T-helper 1 cell treated with Interleukin-12 subunit alpha and Interleukin-12 subunit beta and Interleukin-4 antibody, amounts not matched to agents 30 μg/mL and 1 μg/mL, for 36 hours (primary cell): ENCODE data around the gene OLR1.

Experiments used
- H3K27ac Mint-ChIP-seq: one replicate; pipeline ENCODE4 v1.8.0; 2021; ENCODE audit warnings: mild to moderate bottlenecking, mixed read lengths
- H3K27me3 Mint-ChIP-seq: one replicate; pipeline ENCODE4 v1.8.0; 2021; ENCODE audit warnings: low read depth, mixed read lengths
- H3K36me3 Mint-ChIP-seq: one replicate; pipeline ENCODE4 v1.8.0; 2021; ENCODE audit warnings: low read depth, mixed read lengths
- H3K4me1 Mint-ChIP-seq: one replicate; pipeline ENCODE4 v1.8.0; 2021; ENCODE audit warnings: low read depth, mixed read lengths
- H3K4me3 Mint-ChIP-seq: one replicate; pipeline ENCODE4 v1.8.0; 2021; ENCODE audit warnings: mild to moderate bottlenecking, moderate library complexity, mixed read lengths
- H3K9me3 Mint-ChIP-seq: one replicate; pipeline ENCODE4 v1.8.0; 2021; ENCODE audit warnings: mixed read lengths

OLR1 gene

GRCh38 chr12:10151621-10152020 is 20.3 kb downstream of the OLR1 start:
- H3K4me3 Mint-ChIP-seq = no peak overlapping the region
- peaks cover 9% of the 10 kb centered on the region for H3K4me1 Mint-ChIP-seq
- peaks cover 47% of the 10 kb centered on the region for H3K27me3 Mint-ChIP-seq
- H3K9me3 Mint-ChIP-seq = peaks cover 5% of the 10 kb centered on the region
- H3K36me3 Mint-ChIP-seq = no peaks in the 10 kb centered on the region
- no peak overlapping the region for H3K27ac Mint-ChIP-seq

GRCh38 chr12:10147714-10148403 is 24.1 kb downstream of the OLR1 start:
- peaks cover 5% of the 10 kb centered on the region for H3K9me3 Mint-ChIP-seq
- no peaks in the 10 kb centered on the region for H3K4me1 Mint-ChIP-seq
- peaks cover 54% of the 10 kb centered on the region for H3K27me3 Mint-ChIP-seq
- no peak overlapping the region for H3K27ac Mint-ChIP-seq
- no peak overlapping the region for H3K4me3 Mint-ChIP-seq
- no peaks in the 10 kb centered on the region for H3K36me3 Mint-ChIP-seq

- Mint-ChIP-seq H3K4me3 (no peak overlapping the region), H3K4me1 (peaks cover 2% of the 10 kb centered on the region), H3K36me3 (no peaks in the 10 kb centered on the region), H3K27me3 (peaks cover 45% of the 10 kb centered on the region), H3K9me3 (peaks cover 5% of the 10 kb centered on the region), H3K27ac (no peak overlapping the region)
Observed at GRCh38 chr12:10142976-10143589, 28.8 kb downstream of the OLR1 start.

- no peaks in the 10 kb centered on the region for H3K36me3 Mint-ChIP-seq
- peaks cover 4% of the 10 kb centered on the region for H3K4me1 Mint-ChIP-seq
- H3K4me3 Mint-ChIP-seq = no peak overlapping the region
- H3K27ac Mint-ChIP-seq = no peak overlapping the region
- no peaks in the 10 kb centered on the region for H3K9me3 Mint-ChIP-seq
- peaks cover 42% of the 10 kb centered on the region for H3K27me3 Mint-ChIP-seq
Observed at GRCh38 chr12:10140001-10140400, 31.9 kb downstream of the OLR1 start.

- Mint-ChIP-seq H3K27ac (no peak overlapping the region), H3K4me3 (no peak overlapping the region), H3K36me3 (no peaks in the 10 kb centered on the region), H3K9me3 (no peaks in the 10 kb centered on the region), H3K27me3 (peaks cover 26% of the 10 kb centered on the region), H3K4me1 (peaks cover 4% of the 10 kb centered on the region)
Observed at GRCh38 chr12:10136637-10137205, 35.2 kb downstream of the OLR1 start.

GRCh38 chr12:10135126-10135525 is 36.8 kb downstream of the OLR1 start:
- H3K9me3 Mint-ChIP-seq = no peaks in the 10 kb centered on the region
- peaks cover 32% of the 10 kb centered on the region for H3K27me3 Mint-ChIP-seq
- no peak overlapping the region for H3K27ac Mint-ChIP-seq

GRCh38 chr12:10132850-10133370 is 39.0 kb downstream of the OLR1 start:
- Mint-ChIP-seq H3K27ac (no peak overlapping the region), H3K27me3 (peaks cover 41% of the 10 kb centered on the region), H3K4me3 (no peak overlapping the region), H3K4me1 (peaks cover 8% of the 10 kb centered on the region), H3K9me3 (no peaks in the 10 kb centered on the region), H3K36me3 (no peaks in the 10 kb centered on the region)

More at GRCh38 chr12:10135126-10135525, 36.8 kb downstream of the OLR1 start:
- H3K4me1 Mint-ChIP-seq = peaks cover 6% of the 10 kb centered on the region
- H3K36me3 Mint-ChIP-seq = no peaks in the 10 kb centered on the region
- no peak overlapping the region for H3K4me3 Mint-ChIP-seq

- H3K9me3 Mint-ChIP-seq = no peaks in the 10 kb centered on the region
- H3K27ac Mint-ChIP-seq = no peak overlapping the region
- H3K36me3 Mint-ChIP-seq = no peaks in the 10 kb centered on the region
Observed at GRCh38 chr12:10131111-10131690, 40.7 kb downstream of the OLR1 start.

GRCh38 chr12:10130042-10130441 is 41.9 kb downstream of the OLR1 start, which contains the start of gene CLEC7A:
Gene CLEC7A, minus strand, starts transcription at chr12:10130199. Its CDS starts 117 bp downstream, at chr12:10130082.
- no peaks in the 10 kb centered on the region for H3K36me3 Mint-ChIP-seq
- peaks cover 56% of the 10 kb centered on the region for H3K27me3 Mint-ChIP-seq
- no peak within 1 kb of the TSS for H3K27ac Mint-ChIP-seq
- H3K4me1 Mint-ChIP-seq = peaks cover 6% of the 10 kb centered on the region
- no peak within 1 kb of the TSS for H3K4me3 Mint-ChIP-seq
- H3K9me3 Mint-ChIP-seq = no peaks in the 10 kb centered on the region

More at GRCh38 chr12:10131111-10131690, 40.7 kb downstream of the OLR1 start:
- no peak overlapping the region for H3K4me3 Mint-ChIP-seq
- peaks cover 44% of the 10 kb centered on the region for H3K27me3 Mint-ChIP-seq
- H3K4me1 Mint-ChIP-seq = peaks cover 6% of the 10 kb centered on the region

GRCh38 chr12:10128687-10129086 is 43.2 kb downstream of the OLR1 start:
- H3K27ac Mint-ChIP-seq = no peak overlapping the region
- H3K4me1 Mint-ChIP-seq = peaks cover 6% of the 10 kb centered on the region
- H3K36me3 Mint-ChIP-seq = no peaks in the 10 kb centered on the region
- H3K9me3 Mint-ChIP-seq = no peaks in the 10 kb centered on the region
- H3K4me3 Mint-ChIP-seq = no peak overlapping the region
- H3K27me3 Mint-ChIP-seq = peaks cover 58% of the 10 kb centered on the region

GRCh38 chr12:10126413-10126812 is 45.5 kb downstream of the OLR1 start:
- Mint-ChIP-seq H3K27ac (no peak overlapping the region), H3K36me3 (no peaks in the 10 kb centered on the region), H3K4me3 (no peak overlapping the region), H3K27me3 (peaks cover 47% of the 10 kb centered on the region), H3K9me3 (no peaks in the 10 kb centered on the region), H3K4me1 (peaks cover 6% of the 10 kb centered on the region)

GRCh38 chr12:10122689-10123088 is 49.2 kb downstream of the OLR1 start:
- H3K27me3 Mint-ChIP-seq = peaks cover 43% of the 10 kb centered on the region
- H3K4me3 Mint-ChIP-seq = no peak overlapping the region
- H3K9me3 Mint-ChIP-seq = no peaks in the 10 kb centered on the region
- no peak overlapping the region for H3K27ac Mint-ChIP-seq
- H3K4me1 Mint-ChIP-seq = no peaks in the 10 kb centered on the region
- H3K36me3 Mint-ChIP-seq = no peaks in the 10 kb centered on the region

- no peaks in the 10 kb centered on the region for H3K9me3 Mint-ChIP-seq
- no peaks in the 10 kb centered on the region for H3K4me1 Mint-ChIP-seq
- no peak overlapping the region for H3K4me3 Mint-ChIP-seq
- peaks cover 32% of the 10 kb centered on the region for H3K27me3 Mint-ChIP-seq
- no peaks in the 10 kb centered on the region for H3K36me3 Mint-ChIP-seq
- H3K27ac Mint-ChIP-seq = no peak overlapping the region
Observed at GRCh38 chr12:10121278-10121677, 50.7 kb downstream of the OLR1 start.

GRCh38 chr12:10119066-10119465 is 52.9 kb downstream of the OLR1 start:
- Mint-ChIP-seq H3K27ac (no peak overlapping the region), H3K4me1 (no peaks in the 10 kb centered on the region), H3K27me3 (peaks cover 18% of the 10 kb centered on the region), H3K9me3 (no peaks in the 10 kb centered on the region), H3K36me3 (no peaks in the 10 kb centered on the region), H3K4me3 (no peak overlapping the region)
